ENCODE measurements around the gene EVI5. TPM values are rescaled to one million over a fixed set of nuclear protein-coding genes. Genes with fewer than 3 reads are reported as not detected.
"Not testable (repeated sequence)": the region's sequence is repeated elsewhere in the genome, so short reads cannot be mapped to it uniquely, and the experiment has no call there.

Gene EVI5
- total RNA-seq, 1 donor from 2014 or later: 3.5 TPM

DNA sequence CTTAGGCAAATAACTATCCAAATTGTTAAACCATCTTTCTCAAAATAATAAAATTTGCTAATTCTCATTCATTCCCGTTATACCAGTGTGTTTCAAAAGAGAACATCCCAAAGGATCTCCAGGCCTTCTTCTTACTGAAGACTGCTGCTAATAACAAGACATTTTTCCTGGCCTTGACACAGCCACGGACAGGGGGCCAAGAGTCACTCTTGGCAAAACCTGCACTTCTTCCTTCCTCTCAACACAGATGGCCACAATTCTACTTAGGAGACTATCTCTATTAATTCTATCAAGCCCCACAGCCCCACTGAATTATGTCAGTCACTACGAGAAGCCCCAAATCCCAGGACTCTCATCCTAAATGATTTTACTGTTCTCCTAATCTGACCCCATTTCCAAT, 86.0 kb downstream of the EVI5 start:
- intact Hi-C loops (cut with micrococcal nuclease): loop anchor here (10.0 kb wide), 1 partner anchor 1804 kb away; no protein-coding TSS in a partner anchor

DNA sequence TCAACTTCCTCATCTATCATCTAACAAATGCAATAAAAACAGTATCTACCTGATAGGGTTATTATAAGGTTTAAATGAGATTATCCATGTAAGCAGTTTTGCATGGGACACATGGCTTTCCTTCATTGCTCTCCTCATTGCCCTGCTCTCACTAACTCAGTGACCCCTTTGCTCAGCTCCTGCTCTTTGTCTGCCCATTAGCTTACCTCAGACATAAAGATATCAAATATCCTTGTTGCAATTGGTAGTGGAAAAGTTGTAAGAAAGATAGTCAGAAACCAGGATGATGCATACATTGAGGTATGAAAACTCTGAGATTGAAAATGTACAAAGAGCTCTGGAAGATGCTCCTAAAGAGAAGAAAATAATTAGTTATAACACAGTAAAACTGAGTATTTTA, 89.8 kb downstream of the EVI5 start:
- intact Hi-C loops (cut with micrococcal nuclease): loop anchor here (10.0 kb wide), 1 partner anchor 1800 kb away; no protein-coding TSS in a partner anchor

DNA sequence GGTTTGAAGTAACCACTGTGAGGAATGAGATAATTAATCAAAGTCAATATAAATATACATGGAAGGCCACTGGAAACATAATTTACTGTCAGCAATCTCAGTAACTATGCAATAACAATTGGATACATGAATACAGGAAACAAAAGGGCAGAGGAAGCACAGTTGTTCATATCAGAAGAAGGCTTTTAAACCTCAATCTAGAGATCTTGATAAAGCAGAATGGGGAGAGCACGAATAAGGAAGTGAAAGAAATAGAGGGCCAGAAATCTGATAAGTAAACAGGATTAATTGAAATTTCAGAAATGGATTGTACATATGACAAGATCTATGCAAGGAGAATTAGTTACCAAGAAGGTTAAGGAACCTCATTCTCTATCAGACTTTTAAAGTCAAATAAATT, 93.0 kb downstream of the EVI5 start:
- intact Hi-C loops (cut with micrococcal nuclease): loop anchor here (10.0 kb wide), 1 partner anchor 1797 kb away; no protein-coding TSS in a partner anchor

DNA sequence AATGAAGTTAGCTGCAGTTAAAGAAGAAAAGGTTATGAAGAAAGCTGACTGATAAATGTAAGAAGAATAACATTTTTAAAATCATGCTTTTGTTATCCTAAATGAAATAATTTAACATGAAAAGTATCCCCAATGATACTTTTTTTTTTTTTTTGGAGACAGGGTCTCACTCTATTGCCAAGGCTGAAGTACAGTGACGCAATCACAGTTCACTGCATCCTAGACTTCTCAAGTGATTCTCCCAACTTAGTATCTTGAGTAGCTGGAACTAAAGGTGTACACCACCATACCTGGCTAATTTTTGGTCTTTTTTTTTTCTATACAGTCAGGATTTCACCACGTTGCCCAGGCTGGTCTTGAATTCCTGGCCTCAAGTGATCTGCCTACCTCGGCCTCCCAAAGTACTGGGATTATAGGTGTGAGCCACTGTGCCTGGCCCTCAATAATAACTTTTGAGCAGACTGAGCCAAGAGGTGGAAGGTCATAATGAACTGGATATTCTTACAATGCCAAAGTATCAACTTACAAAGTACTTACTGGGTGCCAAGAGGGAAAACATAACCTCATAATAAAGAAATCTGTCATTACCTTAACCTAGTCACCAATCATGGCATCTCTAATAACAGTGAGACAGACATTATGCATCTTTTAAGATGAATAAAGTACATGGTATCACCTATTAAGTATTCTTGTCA, 94.5 kb downstream of the EVI5 start:
- intact Hi-C loops (cut with micrococcal nuclease): loop anchor here (10.0 kb wide), 1 partner anchor 1796 kb away; no protein-coding TSS in a partner anchor

DNA sequence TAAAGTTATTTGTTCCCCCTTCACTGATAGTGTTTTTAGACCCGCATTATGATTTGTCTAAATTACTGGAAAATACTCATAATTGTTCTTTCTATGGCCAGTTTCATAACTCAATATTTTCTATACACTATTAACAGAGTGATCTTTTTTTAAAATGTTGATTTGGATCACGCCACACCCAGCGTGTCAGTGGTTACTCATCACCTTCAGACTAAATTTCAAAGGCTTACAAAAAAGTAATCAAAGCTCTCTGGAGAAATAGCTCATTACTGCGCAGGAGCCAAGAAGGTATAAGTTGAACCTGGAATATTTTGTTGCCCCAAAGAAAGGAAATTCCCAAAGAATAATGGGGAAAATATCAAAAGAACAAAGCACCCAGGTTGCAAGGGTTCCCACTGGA, 104.9 kb downstream of the EVI5 start:
- intact Hi-C loops (cut with micrococcal nuclease): no loop called here

DNA sequence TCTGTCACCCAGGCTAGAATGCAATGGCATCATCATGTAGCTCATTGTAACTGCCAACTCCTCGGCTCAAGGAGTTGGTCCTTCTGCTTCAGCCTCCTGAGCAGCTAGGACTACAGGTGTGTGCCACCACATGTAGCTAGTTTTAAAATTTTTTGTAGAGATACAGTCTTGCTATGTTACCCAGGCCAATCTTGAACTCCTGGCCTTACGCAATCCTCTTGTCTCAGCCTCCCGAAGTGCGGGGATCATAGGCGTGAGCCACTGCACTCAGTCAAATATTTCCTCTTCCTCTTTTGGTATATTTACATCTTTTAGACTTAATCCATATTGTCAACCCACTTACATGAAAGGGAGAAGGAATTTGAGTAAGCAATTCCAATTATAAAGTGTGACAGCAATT, 121.1 kb downstream of the EVI5 start:
- intact Hi-C loops (cut with micrococcal nuclease): no loop called here

DNA sequence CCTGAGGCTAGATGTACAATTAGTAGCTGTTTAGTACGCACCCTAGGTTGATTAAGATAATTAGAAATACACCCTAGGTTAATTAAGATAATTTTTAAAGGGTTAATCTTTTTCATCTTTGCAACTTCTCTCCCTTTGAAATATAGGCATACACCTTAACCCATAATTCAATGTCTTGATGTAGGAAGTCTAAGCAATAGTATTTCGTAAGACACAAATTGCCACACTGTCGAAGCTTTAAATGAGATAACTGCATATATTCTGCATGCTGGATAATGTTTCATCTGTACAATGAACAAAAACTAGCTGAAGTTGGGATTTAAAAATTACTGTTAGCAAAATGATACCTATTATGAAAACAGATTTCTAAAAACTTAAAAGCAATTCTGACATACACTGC, 122.9 kb downstream of the EVI5 start:
- intact Hi-C loops (cut with micrococcal nuclease): no loop called here

DNA sequence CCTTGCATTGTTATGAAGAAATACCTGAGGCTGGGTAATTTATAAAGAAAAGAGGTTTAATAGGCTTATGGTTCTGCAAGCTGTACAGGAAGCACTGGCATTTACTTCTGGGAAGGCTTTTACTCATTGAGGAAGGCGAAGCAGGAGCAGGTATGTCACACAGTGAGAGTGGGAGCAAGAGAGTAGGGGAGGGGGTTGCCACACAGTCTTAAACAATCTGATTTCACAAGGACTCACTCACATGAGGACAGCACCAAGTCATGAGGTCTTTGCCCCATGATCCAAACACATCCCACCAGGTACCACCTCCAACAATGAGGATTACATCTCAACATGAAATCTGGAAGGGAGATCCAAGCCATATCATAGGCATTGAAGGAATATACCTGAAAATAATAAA, 127.2 kb downstream of the EVI5 start:
- intact Hi-C loops (cut with micrococcal nuclease): no loop called here

DNA sequence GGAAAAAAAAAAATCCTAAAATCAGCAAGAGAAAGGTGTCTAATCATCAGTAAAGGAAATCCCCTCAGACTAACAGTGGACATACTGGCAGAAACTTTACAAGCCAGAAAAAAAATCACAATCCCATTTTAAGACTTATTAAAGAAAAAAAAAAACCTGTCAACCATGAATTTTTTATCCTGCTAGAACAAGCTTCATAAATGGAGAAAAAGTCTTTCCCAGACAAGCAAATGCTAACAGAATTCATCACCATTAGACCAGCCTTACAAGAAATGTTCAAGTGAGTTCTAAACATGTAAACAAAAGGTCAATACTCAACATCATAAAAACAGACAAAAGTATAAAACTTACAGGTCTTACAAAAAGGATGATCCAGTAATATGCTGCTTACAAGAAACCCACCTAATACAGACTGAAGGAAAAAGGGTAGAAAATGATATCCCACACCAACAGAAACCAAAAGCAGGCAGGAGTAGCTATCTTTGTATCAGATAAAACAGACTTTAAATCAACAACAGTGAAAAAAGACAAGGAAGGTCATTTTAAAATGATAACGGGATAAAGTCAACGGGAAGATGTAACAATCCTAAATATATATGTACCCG, 129.6 kb downstream of the EVI5 start:
- intact Hi-C loops (cut with micrococcal nuclease): no loop called here

DNA sequence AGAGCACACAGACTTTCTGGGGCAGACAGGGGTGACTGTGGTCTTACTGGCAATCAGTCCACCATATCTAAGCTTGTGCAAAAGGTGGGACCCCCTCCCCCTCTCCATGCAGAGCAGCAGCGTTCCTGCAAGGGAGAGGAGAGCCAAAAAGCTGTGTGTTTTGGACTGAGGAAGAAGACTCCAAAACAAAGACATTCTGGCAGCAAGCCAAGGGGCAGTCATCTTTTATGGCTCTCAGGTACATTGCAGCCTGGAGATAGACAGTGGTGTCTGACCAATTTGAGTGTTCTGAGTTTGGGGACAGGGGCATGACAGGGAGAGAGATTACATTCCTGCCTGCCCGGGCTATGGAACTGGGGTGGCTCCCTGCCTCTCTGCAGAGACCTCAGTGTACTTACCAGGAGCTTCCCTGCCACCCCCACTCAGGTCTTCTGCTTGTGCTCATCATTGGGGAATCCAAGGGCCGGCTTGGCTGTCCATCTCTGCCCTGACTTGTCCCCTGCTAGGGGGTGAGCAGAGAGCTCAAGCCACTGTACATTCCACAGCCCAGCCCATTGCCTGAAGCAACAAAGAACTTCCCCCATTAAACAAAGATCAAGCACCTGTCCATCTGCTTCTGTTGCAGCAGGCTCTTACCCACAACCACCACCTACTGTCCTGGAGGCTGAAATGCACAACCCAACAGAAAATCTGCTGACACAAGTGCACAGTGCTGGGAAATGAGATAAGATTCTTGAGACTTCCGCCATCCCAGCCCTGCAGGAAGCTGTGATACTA, 131.1 kb downstream of the EVI5 start:
- intact Hi-C loops (cut with micrococcal nuclease): no loop called here

DNA sequence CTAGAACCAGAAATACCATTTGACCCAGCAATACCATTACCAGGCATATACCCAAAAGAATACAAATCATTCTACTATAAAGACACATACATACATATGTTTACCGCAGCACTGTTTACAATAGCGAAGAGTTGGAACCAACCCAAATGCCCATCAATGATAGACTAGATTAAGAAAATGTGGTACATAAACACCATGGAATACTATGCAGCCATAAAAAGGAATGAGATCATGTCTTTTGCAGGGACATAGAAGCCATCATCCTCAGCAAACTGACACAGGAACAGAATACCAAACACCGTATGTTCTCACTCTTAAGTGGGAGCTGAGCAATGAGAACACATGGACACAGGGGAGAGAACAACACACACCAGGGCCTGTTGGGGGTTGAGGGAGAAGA, 144.2 kb downstream of the EVI5 start:
- intact Hi-C loops (cut with micrococcal nuclease): not testable (repeated sequence)

DNA sequence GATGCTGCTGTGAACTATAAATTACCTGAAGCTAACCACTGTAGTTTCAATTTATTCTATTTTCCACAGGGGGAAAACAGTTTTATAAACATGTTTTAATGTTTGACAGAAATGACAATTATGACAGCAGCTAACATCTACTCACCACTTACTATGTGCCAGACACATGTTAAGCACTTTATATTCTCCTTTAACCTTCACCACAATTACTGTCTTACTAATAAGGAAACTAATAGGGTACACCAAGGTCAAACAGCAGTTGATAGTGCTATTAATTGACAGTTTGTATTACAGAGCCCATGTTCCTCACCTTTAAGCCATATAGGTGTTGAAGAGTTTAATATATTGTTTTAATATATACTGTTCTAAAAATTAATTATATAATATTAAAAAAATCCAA, 146.4 kb downstream of the EVI5 start:
- intact Hi-C loops (cut with micrococcal nuclease): no loop called here

DNA sequence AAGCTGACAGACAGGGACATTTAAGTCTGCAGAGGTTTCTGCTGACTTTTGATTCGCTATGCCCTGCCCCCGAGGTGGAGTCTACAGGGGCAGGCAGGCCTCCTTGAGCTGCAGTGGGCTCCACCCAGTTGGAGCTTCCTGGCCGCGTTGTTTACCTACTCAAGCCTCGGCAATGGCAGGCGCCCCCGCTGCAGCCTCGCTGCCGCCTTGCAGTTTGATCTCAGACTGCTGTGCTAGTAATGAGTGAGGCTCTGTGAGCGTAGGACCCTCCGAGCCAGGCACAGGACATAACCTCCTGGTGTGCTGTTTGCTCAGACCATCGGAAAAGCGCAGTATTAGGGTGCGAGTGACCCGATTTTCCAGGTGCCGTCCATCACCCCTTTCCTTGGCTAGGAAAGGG, 149.7 kb downstream of the EVI5 start:
- intact Hi-C loops (cut with micrococcal nuclease): not testable (repeated sequence)

DNA sequence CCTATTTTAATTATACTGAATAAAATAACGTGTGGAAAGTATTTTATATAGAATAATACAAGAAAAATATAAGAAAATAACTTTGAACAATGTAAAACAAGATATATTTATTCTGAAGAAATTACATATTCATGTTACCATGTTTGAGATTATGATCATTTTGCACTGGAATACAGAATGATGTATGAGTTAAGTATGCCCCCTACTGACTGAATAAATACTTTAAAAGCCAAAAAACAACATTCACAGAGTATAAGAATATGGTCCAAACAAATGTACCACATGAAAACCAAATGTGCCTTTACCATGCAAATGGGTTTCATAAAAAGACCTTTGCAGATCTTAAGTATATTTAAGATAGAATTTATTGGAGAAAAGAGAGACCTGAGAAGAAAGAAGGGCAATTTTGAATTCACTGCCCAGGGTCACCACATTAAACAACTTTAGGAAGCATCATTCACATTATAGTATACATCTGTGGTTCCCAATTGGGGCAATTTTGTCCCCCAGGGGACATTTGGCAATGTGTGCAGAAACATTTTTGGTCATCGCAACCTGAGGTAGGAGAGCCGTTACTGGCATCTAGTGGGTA, 161.6 kb downstream of the EVI5 start:
- intact Hi-C loops (cut with micrococcal nuclease): loop anchor here (1.0 to 5.0 kb wide), 3 partner anchors 313 to 626 kb away; partner anchors contain the start of genes GLMN and RPAP2

DNA sequence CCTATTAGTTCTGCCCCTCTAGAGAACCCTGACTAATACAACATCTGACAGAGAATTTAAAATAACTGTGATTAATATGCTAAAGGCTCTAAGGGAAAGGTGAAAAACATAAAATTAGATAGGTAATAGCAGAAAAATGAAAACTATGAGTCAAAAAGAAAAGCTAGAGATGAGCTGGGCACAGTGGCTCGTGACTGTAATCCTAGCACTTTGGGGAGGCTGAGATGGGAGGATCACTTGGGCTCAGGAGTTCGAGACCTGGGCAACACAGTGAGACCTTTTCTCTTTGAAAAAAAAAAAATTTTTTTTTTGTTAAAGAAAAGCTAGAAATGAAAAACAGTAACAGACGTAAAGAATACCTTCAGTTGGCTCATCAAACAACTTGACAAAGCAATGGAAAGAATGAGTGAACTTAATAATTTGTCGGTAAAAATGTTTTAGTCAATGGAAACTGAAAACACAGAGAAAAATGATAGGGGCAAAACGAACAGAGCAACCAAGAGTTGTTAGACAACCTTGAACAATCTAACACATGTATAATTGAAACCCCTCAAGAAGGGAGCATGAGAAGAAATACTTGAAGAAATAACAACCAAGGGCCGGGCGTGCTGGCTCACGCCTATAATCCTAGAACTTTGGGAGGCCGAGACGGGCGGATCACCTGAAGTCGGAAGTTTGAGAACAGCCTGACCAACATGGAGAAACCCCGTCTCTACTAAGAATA, 165.3 kb downstream of the EVI5 start:
- intact Hi-C loops (cut with micrococcal nuclease): loop anchor here (5.0 kb wide), 1 partner anchor 322 kb away; the partner anchor contains the start of genes GLMN and RPAP2

DNA sequence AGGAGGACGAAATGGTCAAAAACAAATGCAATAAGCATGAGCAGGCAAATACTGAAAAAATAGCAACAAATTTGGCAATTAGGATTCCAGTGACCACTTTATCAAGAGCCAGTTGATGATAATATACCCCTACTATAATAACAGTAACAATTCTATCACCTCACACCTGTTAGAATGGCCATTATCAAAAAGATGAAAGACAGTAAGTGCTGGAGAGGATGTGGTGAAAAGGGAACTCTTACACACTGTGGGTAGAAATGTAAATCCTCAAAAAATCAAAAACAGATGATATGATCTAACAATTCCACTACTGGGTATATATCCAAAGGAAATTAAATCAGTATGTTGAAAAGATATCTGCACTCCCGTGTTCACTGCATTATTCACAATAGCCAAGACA, 183.9 kb downstream of the EVI5 start:
- intact Hi-C loops (cut with micrococcal nuclease): loop anchor here (5.0 kb wide), 1 partner anchor 304 kb away; the partner anchor contains the start of genes GLMN and RPAP2

DNA sequence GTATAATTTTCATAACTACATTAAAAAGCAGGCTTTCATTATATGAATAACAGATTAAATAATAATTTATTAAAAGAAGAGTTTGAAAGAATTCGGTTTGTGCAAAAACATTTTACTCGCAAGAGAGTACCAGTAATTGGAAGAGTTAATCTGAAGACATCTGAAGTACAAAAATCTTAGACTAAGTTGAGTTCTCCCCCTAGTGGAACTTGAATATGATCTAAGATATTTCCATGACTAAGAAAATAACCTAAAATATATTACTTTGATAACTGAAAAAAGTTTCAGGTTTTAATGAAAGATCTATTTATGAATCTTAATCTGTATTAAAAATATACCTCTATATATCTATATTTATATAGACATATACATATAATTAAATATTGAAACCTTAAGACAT, 185.7 kb downstream of the EVI5 start:
- intact Hi-C loops (cut with micrococcal nuclease): loop anchor here (1.0 kb wide), 3 partner anchors 16 to 289 kb away; partner anchors contain the start of gene GFI1

DNA sequence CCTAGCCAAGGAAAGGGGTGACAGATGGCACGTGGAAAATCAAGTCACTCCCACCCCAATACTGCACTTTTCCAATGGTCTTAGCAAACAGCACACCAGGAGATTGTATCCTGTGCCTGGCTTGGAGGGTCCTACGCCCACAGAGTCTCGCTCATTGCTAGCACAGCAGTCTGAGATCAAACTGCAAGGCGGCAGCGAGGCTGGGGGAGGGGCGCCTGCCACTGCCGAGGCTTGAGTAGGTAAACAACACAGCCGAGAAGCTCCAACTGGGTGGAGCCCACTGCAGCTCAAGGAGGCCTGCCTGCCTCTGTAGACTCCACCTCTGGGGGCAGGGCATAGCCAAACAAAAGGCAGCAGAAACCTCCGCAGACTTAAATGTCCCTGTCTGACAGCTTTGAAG, 195.5 kb downstream of the EVI5 start:
- intact Hi-C loops (cut with micrococcal nuclease): not testable (repeated sequence)

DNA sequence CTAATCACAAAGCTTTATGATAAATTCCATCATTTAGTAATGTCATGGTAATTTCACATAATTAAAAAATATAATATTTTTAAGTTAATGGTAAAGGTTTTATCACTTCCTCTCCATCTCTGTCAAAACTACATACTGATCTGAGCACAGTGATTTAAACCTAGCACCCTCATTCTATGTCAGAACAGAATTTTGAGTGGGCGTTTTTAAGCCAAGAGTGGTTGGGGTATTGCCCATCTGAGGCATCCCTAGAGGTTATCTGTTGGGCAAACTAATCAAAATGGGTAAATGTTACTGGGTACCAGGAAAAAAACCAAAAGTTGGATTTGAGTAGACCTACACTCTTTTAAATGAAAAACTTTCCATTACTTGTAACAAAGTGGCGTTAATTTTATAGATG, 197.5 kb downstream of the EVI5 start:
- intact Hi-C loops (cut with micrococcal nuclease): no loop called here

DNA sequence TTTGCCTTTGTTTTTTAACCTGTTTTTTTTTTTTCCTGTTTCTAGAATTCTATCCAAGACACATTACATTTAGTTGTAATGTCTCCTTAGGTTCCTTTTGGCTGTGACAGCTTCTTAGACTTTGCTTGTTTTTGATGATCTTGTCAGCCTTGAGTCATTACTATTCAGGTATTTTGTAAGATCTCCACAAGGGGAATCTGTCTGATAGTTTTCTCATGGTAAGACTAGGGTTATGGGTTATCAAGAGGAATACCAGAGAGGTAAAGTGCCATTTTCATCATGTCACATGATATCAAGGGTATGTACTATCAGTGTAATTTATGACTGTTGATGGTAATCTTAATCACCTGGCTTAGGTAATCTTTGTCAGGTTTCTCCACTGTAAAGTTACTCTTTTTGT, 199.1 kb downstream of the EVI5 start:
- intact Hi-C loops (cut with micrococcal nuclease): no loop called here

DNA sequence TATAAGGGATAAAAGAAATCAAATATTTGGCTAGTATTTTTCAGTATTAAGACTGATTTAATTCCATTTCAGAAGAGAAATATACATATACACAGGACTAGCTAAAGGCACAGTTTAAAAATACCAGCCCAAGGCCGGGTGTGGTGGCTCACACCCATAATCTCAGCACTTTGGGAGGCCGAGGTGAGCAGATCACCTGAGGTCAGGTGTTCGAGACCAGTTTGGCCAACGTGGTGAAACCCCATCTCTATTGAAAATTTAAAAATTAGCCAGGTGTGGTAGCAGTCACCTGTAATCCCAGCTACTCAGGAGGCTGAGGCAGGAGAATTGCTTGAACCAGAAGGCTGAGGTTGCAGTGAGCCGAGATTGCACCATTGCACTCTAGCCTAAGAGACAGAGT, 200.1 kb downstream of the EVI5 start:
- intact Hi-C loops (cut with micrococcal nuclease): loop anchor here (1.0 to 5.0 kb wide), 3 partner anchors 47 to 268 kb away; partner anchors contain the start of gene GFI1

Data from T-helper 2 cell treated with Interferon-gamma antibody and Interleukin-4, amounts not matched to agents 100 ng/mL and 5 ng/mL, for 36 hours (primary cell).